ENCODE data around the gene HEXIM1.

Gene HEXIM1

GRCh38 chr17:45148183-45149036, at the start of gene HEXIM1:
Gene HEXIM1, plus strand, starts transcription at chr17:45148475. Its CDS starts 716 bp downstream, at chr17:45149191.
- DNase-seq (ENCODE audit: low spot score), result peak; percentile 99

DNA sequence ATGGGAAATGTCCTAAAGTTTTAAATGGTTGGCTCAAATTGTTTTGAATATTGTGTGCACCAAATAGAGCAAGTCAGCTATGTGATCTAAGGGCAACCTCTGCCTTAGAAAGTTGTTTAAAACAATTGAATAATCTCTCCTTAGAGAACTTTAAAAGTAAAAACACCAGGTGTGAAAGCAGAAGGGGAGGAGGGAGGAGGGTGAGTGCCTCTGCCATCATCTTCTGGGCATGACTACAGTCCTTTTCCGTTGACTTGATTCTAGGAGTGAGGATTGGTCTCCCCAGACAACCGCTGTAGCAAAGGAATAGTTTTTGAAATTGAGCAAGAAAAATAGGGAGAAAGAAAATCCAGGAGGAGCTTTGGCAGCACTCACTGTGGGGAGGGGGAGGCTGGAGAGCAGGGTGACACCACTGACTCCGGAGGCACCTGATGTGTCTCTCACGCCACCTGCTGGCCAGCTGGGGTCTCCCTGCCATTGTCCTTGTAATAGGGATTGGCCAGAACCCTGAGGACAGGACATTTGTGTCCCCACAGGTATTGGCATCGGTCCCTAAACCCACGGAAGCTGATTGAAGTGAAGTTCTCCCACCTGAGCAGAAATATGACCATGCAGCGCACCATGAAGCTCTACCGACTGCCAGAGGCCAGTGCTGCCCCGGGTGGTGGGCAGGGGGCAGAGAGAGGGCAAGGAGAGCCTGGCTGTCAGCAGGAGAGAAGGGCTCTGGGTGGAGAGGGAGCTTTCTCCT, 49.2 kb upstream of the HEXIM1 start:
- DNase-seq (ENCODE audit: low spot score), result peak; percentile 95

- no peak for DNase-seq (ENCODE audit: low spot score)
Observed at GRCh38 chr17:45101546-45101882, 46.8 kb upstream of the HEXIM1 start.

DNA sequence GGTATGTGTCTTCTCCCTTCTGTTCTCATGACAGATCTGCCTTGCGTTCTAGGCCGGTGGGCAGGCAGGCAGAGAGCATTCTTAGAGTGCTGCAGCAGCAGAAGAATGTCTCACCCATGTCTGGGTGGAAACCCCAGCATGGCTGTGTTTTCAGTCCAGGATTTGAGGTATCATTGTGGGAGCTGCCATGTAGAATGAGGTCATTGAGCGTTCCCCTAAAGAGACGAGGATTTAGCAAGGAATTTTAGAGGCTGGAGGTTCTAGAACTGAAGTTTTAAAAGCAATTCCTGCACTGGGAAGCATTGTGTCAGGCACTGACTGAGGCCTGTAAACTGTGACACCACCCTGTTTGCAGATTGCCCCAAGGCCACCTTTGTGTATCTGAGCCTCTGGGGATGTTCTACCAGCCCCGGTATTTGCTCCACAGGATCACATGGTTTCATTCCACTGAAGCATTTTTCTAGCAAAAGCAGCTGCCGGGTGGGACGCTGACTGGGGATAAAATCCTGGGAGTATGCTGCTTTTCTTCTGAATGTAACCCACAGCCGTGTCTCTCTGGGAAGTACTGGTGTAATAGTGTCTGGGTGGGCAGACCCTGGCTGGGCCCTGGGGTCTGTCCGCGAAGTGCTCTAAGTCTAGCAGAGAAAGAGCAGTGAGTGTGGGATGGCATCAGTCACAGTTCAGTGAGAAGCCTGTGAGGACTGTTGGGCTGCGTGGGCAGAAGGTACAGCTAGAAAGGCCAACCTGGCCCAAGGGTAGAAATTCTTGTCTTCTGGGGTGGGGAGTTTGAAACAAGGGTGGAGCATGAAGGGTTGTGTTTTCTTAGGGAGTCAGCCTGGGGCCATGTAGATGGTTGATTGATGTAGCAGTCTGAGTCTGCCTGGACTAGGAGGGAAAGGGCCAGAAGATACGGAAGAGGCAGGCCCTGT, 46.1 kb upstream of the HEXIM1 start:
- no peak for DNase-seq (ENCODE audit: low spot score)

GRCh38 chr17:45102856-45103255, 45.4 kb upstream of the HEXIM1 start:
- no peak for DNase-seq (ENCODE audit: low spot score)

- DNase-seq (ENCODE audit: low spot score), result peak; percentile 55
Observed at GRCh38 chr17:45103269-45103795, 44.9 kb upstream of the HEXIM1 start.

GRCh38 chr17:45104029-45104428, 44.2 kb upstream of the HEXIM1 start:
- DNase-seq (ENCODE audit: low spot score), result no peak

DNA sequence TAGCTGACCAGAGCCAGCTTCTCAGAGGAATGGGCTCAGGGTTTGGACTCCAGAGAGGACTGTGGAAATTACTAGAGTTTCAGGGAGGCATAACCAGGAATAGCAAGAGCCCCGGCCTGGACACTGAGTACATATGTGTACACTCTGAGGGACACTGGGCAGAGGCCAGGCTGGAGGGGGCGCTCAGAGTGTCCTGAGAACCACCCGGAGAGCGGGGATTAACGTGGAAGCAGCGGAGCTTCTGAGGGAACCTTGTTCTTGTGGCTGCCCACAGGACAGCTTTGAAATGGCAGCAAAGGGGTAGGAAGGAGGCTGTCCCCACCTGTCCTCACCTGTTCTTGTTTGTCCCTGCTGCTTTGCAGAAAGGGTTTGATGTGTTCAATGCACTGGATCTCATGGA, 43.8 kb upstream of the HEXIM1 start:
- DNase-seq (ENCODE audit: low spot score), result no peak

GRCh38 chr17:45104907-45105624, 43.2 kb upstream of the HEXIM1 start:
- no peak for DNase-seq (ENCODE audit: low spot score)

DNA sequence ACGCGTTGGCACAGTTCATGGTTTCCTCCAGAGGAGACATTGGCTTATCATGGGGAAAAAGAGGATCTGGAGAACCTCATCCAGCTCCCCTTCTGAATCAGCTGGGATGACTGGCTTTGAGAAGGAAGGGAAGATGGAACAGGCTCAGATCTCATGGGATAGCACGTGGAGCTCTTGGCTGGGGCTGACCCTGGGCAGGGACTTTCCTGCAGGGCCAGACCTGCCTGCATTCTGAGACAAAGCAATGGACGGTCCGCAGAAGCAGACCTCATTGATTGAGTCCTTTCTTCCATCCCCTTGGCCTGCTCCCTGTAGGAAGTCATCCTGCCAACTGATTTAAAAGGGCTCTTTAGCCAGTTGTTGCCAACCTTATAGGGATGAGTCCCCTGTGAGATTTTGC, 42.2 kb upstream of the HEXIM1 start:
- DNase-seq (ENCODE audit: low spot score), result no peak

DNA sequence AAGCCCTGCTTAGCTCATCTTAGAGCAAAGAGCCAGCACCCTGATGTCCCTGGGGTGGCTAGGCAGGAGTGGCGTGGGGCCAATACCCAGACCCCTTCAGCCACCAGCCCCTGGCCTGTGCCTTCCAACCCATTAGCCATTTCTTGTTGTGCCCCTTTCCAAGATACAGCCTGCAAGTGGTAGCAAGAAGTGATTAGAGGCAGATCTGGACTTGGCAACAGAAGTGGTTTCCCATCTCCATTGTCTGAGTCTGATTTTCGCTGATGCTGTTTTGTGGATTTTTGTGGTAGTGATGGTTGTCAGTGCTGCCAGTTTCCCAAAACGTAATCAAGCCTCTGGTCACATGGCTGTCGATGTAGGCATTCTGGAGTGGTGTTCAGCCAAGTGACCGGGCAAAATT, 41.7 kb upstream of the HEXIM1 start:
- no peak for DNase-seq (ENCODE audit: low spot score)

DNA sequence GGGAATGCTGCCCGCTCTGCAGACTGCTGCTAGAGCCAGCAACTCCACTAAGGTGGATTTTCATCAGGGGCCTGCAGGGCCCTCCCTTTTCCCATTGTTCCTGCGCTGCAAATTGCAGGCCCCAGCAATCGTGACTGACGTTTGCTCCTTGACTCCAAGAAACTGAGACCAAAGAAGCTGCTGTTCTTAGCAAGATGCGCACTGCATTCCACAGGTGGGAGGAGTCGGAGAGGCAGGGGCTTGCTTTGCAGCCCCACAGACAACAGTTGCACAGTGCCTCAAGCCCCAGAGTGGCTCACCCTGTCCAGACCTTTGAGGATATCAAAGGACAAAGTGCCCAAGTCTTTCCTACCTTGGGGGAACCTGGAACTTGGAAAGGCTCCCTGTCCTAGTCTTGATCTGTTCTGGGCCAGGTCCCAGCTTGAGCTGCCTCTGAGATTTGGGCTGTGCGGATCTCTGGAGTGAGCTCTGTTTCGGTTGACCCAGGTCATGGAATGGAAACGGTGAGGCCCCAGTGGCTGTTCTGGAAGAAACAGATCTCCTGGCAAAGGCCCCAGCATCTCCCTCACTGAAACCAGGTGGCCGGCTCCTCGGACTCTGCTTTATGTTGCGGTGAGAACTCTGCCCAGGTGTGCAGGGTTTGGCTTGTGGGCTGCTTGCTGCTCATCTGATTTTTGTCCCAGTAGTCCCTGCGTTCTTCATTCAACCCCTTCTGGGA, 40.8 kb upstream of the HEXIM1 start:
- DNase-seq (ENCODE audit: low spot score), result no peak

DNA sequence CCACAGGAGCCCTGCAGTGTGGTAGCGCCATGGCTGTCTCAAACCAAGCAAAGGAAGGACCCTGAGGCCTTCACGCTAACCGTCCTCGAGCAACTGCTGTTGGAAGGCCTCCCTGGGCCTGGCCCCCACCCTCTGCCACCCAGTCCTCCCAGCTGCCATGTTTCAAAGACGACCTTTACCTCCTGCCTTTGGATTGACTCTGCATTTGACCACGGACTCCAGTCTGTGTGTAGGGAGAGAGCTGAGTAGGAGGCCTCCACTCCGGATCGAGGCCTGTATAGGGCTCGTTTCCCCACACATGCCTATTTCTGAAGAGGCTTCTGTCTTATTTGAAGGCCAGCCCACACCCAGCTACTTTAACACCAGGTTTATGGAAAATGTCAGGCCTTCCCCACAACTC, 40.2 kb upstream of the HEXIM1 start:
- DNase-seq (ENCODE audit: low spot score), result no peak

DNA sequence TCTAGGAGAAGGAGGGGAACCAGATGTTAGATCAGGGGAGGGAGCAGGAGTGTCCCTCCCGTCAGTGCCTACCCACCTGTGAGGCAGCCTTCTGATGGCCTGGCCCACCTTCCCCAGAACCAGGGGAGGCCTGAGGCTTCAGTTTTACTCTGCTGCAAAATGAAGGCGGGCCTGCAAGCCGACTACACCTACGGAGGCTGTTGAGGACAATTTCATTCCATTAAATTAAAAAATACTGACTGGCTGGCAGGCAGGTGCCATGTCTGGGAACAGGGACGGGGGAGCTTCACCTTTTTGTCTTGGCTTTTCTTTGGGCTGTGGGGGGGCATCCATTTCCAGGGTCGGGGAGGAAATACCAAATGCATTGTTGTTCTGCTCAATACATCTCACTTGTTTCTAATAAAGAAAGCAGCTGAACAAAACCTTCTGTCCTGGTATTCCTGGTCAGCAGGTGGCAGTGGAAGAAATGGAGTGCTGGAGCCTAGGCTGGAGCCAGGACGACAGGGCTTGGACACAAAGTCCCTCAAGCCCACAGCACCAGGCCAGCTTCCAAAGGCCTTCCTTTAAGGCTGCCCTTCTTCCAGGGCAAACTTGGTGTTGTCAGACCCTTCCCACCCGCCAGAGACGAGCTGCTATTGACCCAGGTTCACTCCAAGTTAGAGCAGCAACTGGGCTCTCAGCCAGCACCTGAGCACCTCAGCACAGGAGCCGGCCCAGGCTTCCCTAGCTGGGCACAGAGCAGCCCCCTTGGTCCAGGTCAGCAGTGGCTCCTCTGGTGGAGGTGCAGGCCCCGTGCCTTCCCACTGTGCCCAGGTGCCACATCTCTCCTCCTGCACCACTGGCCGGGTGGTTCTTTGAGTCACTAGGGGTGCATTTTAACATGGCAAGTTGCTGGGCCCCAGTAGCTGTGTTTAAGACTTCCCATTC, 39.4 kb upstream of the HEXIM1 start:
- DNase-seq (ENCODE audit: low spot score), result no peak

- DNase-seq (ENCODE audit: low spot score), result peak; percentile 77
Observed at GRCh38 chr17:45110676-45111611, 37.3 kb upstream of the HEXIM1 start.

DNA sequence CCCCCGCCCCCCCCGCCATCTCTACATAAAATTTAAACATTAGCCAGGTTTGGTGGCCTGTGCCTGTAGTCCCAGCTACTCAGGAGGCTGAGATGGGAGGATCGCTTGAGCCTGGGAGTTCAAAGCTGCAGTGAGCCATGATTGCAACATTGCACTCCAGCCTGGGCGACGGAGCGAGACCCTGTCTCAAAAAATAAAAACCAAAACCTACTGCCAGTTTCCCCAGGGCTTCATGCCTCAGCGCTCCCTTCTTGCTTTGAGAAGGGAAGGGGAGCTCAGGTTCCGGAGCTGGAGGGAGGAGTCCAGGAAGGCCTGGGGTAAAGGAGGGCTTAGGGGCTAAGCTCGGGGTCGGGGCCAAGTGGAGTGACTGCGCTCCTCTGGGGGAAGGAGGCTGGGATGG, 36.4 kb upstream of the HEXIM1 start:
- no peak for DNase-seq (ENCODE audit: low spot score)

- DNase-seq (ENCODE audit: low spot score), result no peak
Observed at GRCh38 chr17:45112559-45113423, 35.5 kb upstream of the HEXIM1 start.

DNA sequence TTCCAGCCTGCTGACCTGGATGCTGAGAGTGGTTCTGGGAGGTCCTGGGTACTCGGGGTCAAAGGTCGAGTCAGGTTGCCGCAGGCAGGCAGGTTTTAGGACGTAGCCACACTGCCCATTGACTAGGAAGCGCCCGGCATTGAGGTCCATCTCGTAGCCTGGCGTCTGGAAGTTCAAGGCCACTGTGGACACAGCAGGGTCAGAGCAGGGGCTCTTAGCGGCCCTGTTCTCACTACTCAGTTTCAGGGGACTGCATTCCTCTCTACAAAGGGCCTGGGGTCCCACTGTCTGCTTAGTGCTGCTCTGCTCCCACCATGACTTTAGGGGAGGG, 34.9 kb upstream of the HEXIM1 start:
- DNase-seq (ENCODE audit: low spot score), result no peak

Data from cerebellar cortex (tissue), 1 donor.